A549 (cell line): Measurements from ENCODE around the gene NXPH3.

Source experiments
- EP300 ChIP-seq, 2 experiments: fragments of >200 bp; sonication (Bioruptor Twin); formaldehyde crosslinking; IDR thresholded peaks; 2 replicates in 1 of 2; 3 replicates in 1 of 2; pipeline ENCODE4 v1.6.1; 2016 to 2017
- HES2 ChIP-seq: fragments of >200 bp; sonication (Bioruptor Twin); formaldehyde crosslinking; IDR thresholded peaks from 2 replicates; pipeline ENCODE4 v1.6.1; 2016
- HMGXB4 ChIP-seq: fragments of 250-450 bp; sonication (Bioruptor Pico); IDR thresholded peaks from 2 replicates; pipeline ENCODE4 v1.5.0; 2021; ENCODE audit warnings: mild to moderate bottlenecking, moderate library complexity, borderline replicate concordance
- KDM1A ChIP-seq: fragments of 200-600 bp; sonication (generic); IDR thresholded peaks from 2 replicates; pipeline ENCODE4 v1.6.1; 2016; ENCODE audit warnings: low read depth, mild to moderate bottlenecking
- MAX ChIP-seq: IDR thresholded peaks from 2 replicates; pipeline ENCODE4 v1.6.1; 2012
- POLR2A ChIP-seq: IDR thresholded peaks from 2 replicates; pipeline ENCODE4 v1.6.1; 2012; ENCODE audit warnings: mild to moderate bottlenecking, low read length
- RFX5 ChIP-seq: fragments of 450-650 bp; IDR thresholded peaks from 2 replicates; pipeline ENCODE4 v1.7.1; 2014; ENCODE audit warnings: antibody characterized with exemption, mild to moderate bottlenecking, moderate library complexity
- SREBF2 ChIP-seq: fragments of 450-650 bp; IDR thresholded peaks from 2 replicates; pipeline ENCODE4 v1.6.1; 2014; ENCODE audit warnings: mild to moderate bottlenecking, moderate library complexity
- ZC3H11A ChIP-seq: fragments of 450-650 bp; IDR thresholded peaks from 2 replicates; pipeline ENCODE4 v1.6.1; 2014; ENCODE audit warnings: antibody characterized with exemption, mild to moderate bottlenecking
- TF ChIP-seq, protein P1 (sequence below): fragments of >200 bp; sonication (Bioruptor Twin); formaldehyde crosslinking; IDR thresholded peaks from 3 replicates; pipeline ENCODE4 v1.5.1; 2016

- TF ChIP-seq KDM1A (no peak), ZC3H11A (no peak), POLR2A (no peak), EP300 (IDR thresholded peaks at IDR 0.05) (no peak), MAX (peak; percentile 69), RFX5 (no peak), HES2 (no peak), HMGXB4 (CRISPR knock-in tag) (no peak), SREBF2 (no peak)
- TF ChIP-seq, protein P1, sequence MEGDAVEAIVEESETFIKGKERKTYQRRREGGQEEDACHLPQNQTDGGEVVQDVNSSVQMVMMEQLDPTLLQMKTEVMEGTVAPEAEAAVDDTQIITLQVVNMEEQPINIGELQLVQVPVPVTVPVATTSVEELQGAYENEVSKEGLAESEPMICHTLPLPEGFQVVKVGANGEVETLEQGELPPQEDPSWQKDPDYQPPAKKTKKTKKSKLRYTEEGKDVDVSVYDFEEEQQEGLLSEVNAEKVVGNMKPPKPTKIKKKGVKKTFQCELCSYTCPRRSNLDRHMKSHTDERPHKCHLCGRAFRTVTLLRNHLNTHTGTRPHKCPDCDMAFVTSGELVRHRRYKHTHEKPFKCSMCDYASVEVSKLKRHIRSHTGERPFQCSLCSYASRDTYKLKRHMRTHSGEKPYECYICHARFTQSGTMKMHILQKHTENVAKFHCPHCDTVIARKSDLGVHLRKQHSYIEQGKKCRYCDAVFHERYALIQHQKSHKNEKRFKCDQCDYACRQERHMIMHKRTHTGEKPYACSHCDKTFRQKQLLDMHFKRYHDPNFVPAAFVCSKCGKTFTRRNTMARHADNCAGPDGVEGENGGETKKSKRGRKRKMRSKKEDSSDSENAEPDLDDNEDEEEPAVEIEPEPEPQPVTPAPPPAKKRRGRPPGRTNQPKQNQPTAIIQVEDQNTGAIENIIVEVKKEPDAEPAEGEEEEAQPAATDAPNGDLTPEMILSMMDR, result peak; percentile 97
Measured at GRCh38 chr17:49567871-49568694, 7.6 kb upstream of the NXPH3 start.
